ENCODE data around the gene MAP3K2.

The MAP3K2 gene

GRCh38 chr2:127358971-127359370 lies 28.8 kb downstream of the MAP3K2 start:
- no peaks in the 10 kb centered on the region for H3K36me3 ChIP-seq (ENCODE audit: control insufficient read depth in 2 of 2, insufficient read depth in 1 of 2, low read length in 2 of 2)
- H3K27ac ChIP-seq (ENCODE audit: extremely low read depth, low read depth, low read length) = no peak overlapping the region
- peaks cover 29% of the 10 kb centered on the region for H3K4me1 ChIP-seq (ENCODE audit: control insufficient read depth, insufficient read depth, low read length)
- ChIA-PET CTCF (no interaction called here), POLR2A (no interaction called here)
- no peak overlapping the region for H3K4me3 ChIP-seq (ENCODE audit: low read depth, low read length)
- no peak for TF ChIP-seq ZNF155 (tag by site-specific recombination; IDR thresholded peaks at IDR 0.05)
- no peak for TF ChIP-seq KLF1 (tag by site-specific recombination; IDR thresholded peaks at IDR 0.05)
- TF ChIP-seq YY1 (tag by site-specific recombination; IDR thresholded peaks at IDR 0.05) = no peak
- no peak for TF ChIP-seq TCF7L2 (IDR thresholded peaks at IDR 0.05; ENCODE audit: borderline replicate concordance, low read depth, low read length)
- no peak for TF ChIP-seq PATZ1 (tag by site-specific recombination; IDR thresholded peaks at IDR 0.05)
- no peak for TF ChIP-seq ZNF292 (tag by site-specific recombination; IDR thresholded peaks at IDR 0.05; ENCODE audit: borderline replicate concordance, low read depth)
- no peaks in the 10 kb centered on the region for H3K9me3 ChIP-seq (ENCODE audit: control insufficient read depth, insufficient read depth, low read depth, low read length)

- H3K4me3 ChIP-seq (ENCODE audit: low read depth, low read length) = no peak overlapping the region
- TF ChIP-seq HOXD13 (CRISPR knock-in tag; IDR thresholded peaks at IDR 0.05; ENCODE audit: borderline replicate concordance) (no peak), ZNF266 (tag by site-specific recombination; IDR thresholded peaks at IDR 0.05; ENCODE audit: low read depth) (no peak), ZNF830 (tag by site-specific recombination; IDR thresholded peaks at IDR 0.05; ENCODE audit: low read depth) (no peak), ZNF792 (tag by site-specific recombination; IDR thresholded peaks at IDR 0.05) (no peak), ZNF37A (tag by site-specific recombination; IDR thresholded peaks at IDR 0.05) (no peak), PRDM1 (tag by site-specific recombination; IDR thresholded peaks at IDR 0.05) (no peak), ZNF24 (tag by site-specific recombination; IDR thresholded peaks at IDR 0.05) (no peak), PRDM6 (tag by site-specific recombination; IDR thresholded peaks at IDR 0.05) (no peak), REPIN1 (tag by site-specific recombination; IDR thresholded peaks at IDR 0.05; ENCODE audit: low read depth) (no peak), SCRT2 (tag by site-specific recombination; IDR thresholded peaks at IDR 0.05) (no peak), ZNF335 (tag by site-specific recombination; conservative IDR thresholded peaks at IDR 0.05) (no peak), ZNF677 (tag by site-specific recombination; IDR thresholded peaks at IDR 0.05) (no peak), ZNF785 (tag by site-specific recombination; IDR thresholded peaks at IDR 0.05) (no peak), ZNF571 (tag by site-specific recombination; IDR thresholded peaks at IDR 0.05) (no peak)
- TF ChIP-seq, protein P1, sequence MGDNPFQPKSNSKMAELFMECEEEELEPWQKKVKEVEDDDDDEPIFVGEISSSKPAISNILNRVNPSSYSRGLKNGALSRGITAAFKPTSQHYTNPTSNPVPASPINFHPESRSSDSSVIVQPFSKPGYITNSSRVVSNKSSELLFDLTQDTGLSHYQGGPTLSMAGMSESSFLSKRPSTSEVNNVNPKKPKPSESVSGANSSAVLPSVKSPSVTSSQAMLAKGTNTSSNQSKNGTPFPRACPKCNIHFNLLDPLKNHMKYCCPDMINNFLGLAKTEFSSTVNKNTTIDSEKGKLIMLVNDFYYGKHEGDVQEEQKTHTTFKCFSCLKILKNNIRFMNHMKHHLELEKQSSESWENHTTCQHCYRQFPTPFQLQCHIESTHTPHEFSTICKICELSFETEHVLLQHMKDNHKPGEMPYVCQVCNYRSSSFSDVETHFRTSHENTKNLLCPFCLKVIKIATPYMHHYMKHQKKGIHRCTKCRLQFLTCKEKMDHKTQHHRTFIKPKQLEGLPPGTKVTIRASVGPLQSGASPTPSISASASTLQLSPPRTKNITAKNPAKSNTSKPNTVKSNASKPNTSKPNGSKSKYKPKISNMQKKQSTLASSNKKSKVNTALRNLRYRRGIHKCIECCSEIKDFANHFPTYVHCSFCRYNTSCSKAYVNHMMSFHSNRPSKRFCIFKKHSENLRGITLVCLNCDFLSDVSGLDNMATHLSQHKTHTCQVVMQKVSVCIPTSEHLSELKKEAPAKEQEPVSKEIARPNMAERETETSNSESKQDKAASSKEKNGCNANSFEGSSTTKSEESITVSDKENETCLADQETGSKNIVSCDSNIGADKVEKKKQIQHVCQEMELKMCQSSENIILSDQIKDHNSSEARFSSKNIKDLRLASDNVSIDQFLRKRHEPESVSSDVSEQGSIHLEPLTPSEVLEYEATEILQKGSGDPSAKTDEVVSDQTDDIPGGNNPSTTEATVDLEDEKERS (tag by site-specific recombination; IDR thresholded peaks at IDR 0.05) = no peak
- TF ChIP-seq, protein P2, sequence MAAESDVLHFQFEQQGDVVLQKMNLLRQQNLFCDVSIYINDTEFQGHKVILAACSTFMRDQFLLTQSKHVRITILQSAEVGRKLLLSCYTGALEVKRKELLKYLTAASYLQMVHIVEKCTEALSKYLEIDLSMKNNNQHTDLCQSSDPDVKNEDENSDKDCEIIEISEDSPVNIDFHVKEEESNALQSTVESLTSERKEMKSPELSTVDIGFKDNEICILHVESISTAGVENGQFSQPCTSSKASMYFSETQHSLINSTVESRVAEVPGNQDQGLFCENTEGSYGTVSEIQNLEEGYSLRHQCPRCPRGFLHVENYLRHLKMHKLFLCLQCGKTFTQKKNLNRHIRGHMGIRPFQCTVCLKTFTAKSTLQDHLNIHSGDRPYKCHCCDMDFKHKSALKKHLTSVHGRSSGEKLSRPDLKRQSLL (tag by site-specific recombination; IDR thresholded peaks at IDR 0.05) = no peak
- TF ChIP-seq, protein P3, sequence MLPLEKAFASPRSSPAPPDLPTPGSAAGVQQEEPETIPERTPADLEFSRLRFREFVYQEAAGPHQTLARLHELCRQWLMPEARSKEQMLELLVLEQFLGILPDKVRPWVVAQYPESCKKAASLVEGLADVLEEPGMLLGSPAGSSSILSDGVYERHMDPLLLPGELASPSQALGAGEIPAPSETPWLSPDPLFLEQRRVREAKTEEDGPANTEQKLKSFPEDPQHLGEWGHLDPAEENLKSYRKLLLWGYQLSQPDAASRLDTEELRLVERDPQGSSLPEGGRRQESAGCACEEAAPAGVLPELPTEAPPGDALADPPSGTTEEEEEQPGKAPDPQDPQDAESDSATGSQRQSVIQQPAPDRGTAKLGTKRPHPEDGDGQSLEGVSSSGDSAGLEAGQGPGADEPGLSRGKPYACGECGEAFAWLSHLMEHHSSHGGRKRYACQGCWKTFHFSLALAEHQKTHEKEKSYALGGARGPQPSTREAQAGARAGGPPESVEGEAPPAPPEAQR (tag by site-specific recombination; IDR thresholded peaks at IDR 0.05) = no peak
- TF ChIP-seq, protein P4, sequence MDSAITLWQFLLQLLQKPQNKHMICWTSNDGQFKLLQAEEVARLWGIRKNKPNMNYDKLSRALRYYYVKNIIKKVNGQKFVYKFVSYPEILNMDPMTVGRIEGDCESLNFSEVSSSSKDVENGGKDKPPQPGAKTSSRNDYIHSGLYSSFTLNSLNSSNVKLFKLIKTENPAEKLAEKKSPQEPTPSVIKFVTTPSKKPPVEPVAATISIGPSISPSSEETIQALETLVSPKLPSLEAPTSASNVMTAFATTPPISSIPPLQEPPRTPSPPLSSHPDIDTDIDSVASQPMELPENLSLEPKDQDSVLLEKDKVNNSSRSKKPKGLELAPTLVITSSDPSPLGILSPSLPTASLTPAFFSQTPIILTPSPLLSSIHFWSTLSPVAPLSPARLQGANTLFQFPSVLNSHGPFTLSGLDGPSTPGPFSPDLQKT (IDR thresholded peaks at IDR 0.05; ENCODE audit: borderline replicate concordance, low read depth, low read length) = no peak
- CTCF ChIA-PET = interaction anchor here (2.5 kb wide), 1 partner anchor 122 kb away, joined by 7 read pairs; no protein-coding TSS in a partner anchor
These were observed 29.7 kb downstream of the MAP3K2 start for GRCh38 chr2:127358044-127358443.

More at GRCh38 chr2:127358044-127358443, 29.7 kb downstream of the MAP3K2 start:
- Histone ChIP-seq H3K4me1 (ENCODE audit: control insufficient read depth, insufficient read depth, low read length) (peaks cover 28% of the 10 kb centered on the region), H3K9me3 (ENCODE audit: control insufficient read depth, insufficient read depth, low read depth, low read length) (no peaks in the 10 kb centered on the region), H3K27ac (ENCODE audit: extremely low read depth, low read depth, low read length) (no peak overlapping the region), H3K36me3 (ENCODE audit: control insufficient read depth in 2 of 2, insufficient read depth in 1 of 2, low read length in 2 of 2) (no peaks in the 10 kb centered on the region)
- POLR2A ChIA-PET = no interaction called here
